Measurements from ENCODE around the gene SH3BGRL3. TPM values are rescaled to one million over a fixed set of nuclear protein-coding genes. Genes with fewer than 3 reads are reported as not detected.
A peak's percentile ranks its signal among the peaks of the same experiment; 100 is the strongest.
"Not testable (repeated sequence)": the region's sequence is repeated elsewhere in the genome, so short reads cannot be mapped to it uniquely, and the experiment has no call there.

The SH3BGRL3 gene
- total RNA-seq, 1 donor from 2014 or later = 100 TPM

GRCh38 chr1:26328597-26328996, 48.7 kb downstream of the SH3BGRL3 start:
- peak overlapping the region; percentile 27 for H3K27ac Mint-ChIP-seq (ENCODE audit: unreplicated experiment)
- no peaks in the 10 kb centered on the region for H3K9me3 Mint-ChIP-seq
- TF ChIP-seq, protein P1, sequence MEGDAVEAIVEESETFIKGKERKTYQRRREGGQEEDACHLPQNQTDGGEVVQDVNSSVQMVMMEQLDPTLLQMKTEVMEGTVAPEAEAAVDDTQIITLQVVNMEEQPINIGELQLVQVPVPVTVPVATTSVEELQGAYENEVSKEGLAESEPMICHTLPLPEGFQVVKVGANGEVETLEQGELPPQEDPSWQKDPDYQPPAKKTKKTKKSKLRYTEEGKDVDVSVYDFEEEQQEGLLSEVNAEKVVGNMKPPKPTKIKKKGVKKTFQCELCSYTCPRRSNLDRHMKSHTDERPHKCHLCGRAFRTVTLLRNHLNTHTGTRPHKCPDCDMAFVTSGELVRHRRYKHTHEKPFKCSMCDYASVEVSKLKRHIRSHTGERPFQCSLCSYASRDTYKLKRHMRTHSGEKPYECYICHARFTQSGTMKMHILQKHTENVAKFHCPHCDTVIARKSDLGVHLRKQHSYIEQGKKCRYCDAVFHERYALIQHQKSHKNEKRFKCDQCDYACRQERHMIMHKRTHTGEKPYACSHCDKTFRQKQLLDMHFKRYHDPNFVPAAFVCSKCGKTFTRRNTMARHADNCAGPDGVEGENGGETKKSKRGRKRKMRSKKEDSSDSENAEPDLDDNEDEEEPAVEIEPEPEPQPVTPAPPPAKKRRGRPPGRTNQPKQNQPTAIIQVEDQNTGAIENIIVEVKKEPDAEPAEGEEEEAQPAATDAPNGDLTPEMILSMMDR (conservative IDR thresholded peaks at IDR 0.05) = no peak
- no peak for DNase-seq (ENCODE audit: low read depth, low spot score)
- no peak overlapping the region for H3K4me3 Mint-ChIP-seq
- no peaks in the 10 kb centered on the region for H3K27me3 Mint-ChIP-seq (ENCODE audit: low read depth)
- no peaks in the 10 kb centered on the region for H3K36me3 Mint-ChIP-seq (ENCODE audit: low read depth)
- no peaks in the 10 kb centered on the region for H3K4me1 Mint-ChIP-seq

- H3K4me3 Mint-ChIP-seq; H3K27me3 Mint-ChIP-seq (ENCODE audit: low read depth); H3K36me3 Mint-ChIP-seq (ENCODE audit: low read depth); H3K27ac Mint-ChIP-seq (ENCODE audit: unreplicated experiment); DNase-seq (ENCODE audit: low read depth, low spot score); H3K4me1 Mint-ChIP-seq; H3K9me3 Mint-ChIP-seq: not testable (repeated sequence)
Measured at GRCh38 chr1:26329380-26329779, 49.5 kb downstream of the SH3BGRL3 start.

- H3K4me3 Mint-ChIP-seq = no peak overlapping the region
- TF ChIP-seq, protein P1 (conservative IDR thresholded peaks at IDR 0.05) = no peak
- no peak for DNase-seq (ENCODE audit: low read depth, low spot score)
- H3K9me3 Mint-ChIP-seq = no peaks in the 10 kb centered on the region
- no peak overlapping the region for H3K27ac Mint-ChIP-seq (ENCODE audit: unreplicated experiment)
- peaks cover 4% of the 10 kb centered on the region for H3K4me1 Mint-ChIP-seq
- no peaks in the 10 kb centered on the region for H3K36me3 Mint-ChIP-seq (ENCODE audit: low read depth)
- H3K27me3 Mint-ChIP-seq (ENCODE audit: low read depth) = peaks cover 7% of the 10 kb centered on the region
Measured at GRCh38 chr1:26330276-26330675, 50.4 kb downstream of the SH3BGRL3 start.

Other genes with a start within 250 kb of the SH3BGRL3 start
- not detected in 2 replicates for gene SLC30A2, start 234.0 kb upstream of the SH3BGRL3 start, total RNA-seq
- not detected in 2 replicates for gene TRIM63, start 212.5 kb upstream of the SH3BGRL3 start, total RNA-seq
- gene PDIK1L, start 168.3 kb upstream of the SH3BGRL3 start, total RNA-seq = 22.8 and 23.8 TPM in 2 replicates
- 1.0 and 1.2 TPM in 2 replicates for gene FAM110D, start 121.0 kb upstream of the SH3BGRL3 start, total RNA-seq
- gene C1orf232, start 111.1 kb upstream of the SH3BGRL3 start, total RNA-seq = not detected in 2 replicates
- gene ZNF593, start 110.2 kb upstream of the SH3BGRL3 start, total RNA-seq = 34.3 and 36.2 TPM in 2 replicates
- not detected in 2 replicates for gene ZNF593OS, start 108.3 kb upstream of the SH3BGRL3 start, total RNA-seq
- gene CNKSR1, start 102.6 kb upstream of the SH3BGRL3 start, total RNA-seq = 3.0 and 3.6 TPM in 2 replicates
- gene CATSPER4, start 89.5 kb upstream of the SH3BGRL3 start, total RNA-seq = not detected in 2 replicates
- 46.6 and 48.0 TPM in 2 replicates for gene CEP85, start 45.9 kb upstream of the SH3BGRL3 start, total RNA-seq
- gene UBXN11, start 26.6 kb downstream of the SH3BGRL3 start, total RNA-seq = 33.5 and 35.5 TPM in 2 replicates
- not detected in 2 replicates for gene CD52, start 37.9 kb downstream of the SH3BGRL3 start, total RNA-seq
- gene CRYBG2, start 74.0 kb downstream of the SH3BGRL3 start, total RNA-seq = 3.8 and 6.3 TPM in 2 replicates
- gene ZNF683, start 92.7 kb downstream of the SH3BGRL3 start, total RNA-seq = not detected in 2 replicates
- gene LIN28A, start 130.7 kb downstream of the SH3BGRL3 start, total RNA-seq = 445 and 455 TPM in 2 replicates
- gene DHDDS, start 152.2 kb downstream of the SH3BGRL3 start, total RNA-seq = 34.9 and 40.1 TPM in 2 replicates
- gene HMGN2, start 192.4 kb downstream of the SH3BGRL3 start, total RNA-seq = 1,041 and 1,051 TPM in 2 replicates
- 41.6 and 43.8 TPM in 2 replicates for gene RPS6KA1, start 249.7 kb downstream of the SH3BGRL3 start, total RNA-seq

Data from neural crest cell (in vitro differentiated cells).